ENCODE measurements around the gene THAP3.

Gene THAP3

DNA sequence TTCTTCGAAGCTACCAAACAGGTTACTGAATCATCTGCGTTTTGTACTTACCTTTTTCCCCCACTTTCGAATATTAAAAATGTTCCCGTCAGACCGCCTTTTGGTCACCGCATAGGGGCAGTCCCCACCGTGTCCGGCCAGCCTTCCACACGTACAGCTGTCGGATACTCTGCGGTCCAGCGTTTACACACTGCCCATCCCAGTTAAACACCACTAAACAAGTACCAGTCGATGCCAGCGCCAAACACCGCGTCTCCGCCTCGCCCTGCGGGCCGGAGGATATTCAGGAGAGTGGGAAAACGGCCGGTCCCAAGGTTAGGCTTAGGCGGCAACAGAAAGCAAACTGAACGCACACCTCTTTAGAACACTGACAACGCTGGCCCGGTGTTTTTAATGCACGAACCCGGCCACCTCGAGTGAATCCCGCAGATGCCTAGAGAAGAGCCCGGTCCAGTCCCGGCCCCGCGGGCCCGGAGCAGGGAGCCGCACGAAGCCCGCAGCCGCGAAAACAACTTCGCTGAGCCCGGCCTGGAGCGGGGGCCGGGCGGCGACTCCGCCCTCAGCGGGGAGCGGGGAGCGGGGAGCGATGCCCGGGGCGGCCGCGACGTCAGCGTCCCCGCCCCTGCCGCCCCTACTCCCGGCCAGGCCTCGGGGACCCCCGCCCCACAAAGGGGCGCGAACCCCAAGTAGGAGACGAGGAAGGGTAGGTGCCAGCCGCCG, 11.9 kb upstream of the THAP3 start:
- in situ Hi-C loops (cut with HindIII; ENCODE audit: low sequenced_read_pairs), result no loop called here
- peak; percentile 47 for DNase-seq (ENCODE audit: low read depth, low spot score)
- no peak for TF ChIP-seq CTCF (IDR thresholded peaks at IDR 0.05; ENCODE audit: low read depth, low read length)
- peak overlapping the region; percentile 56 for H3K4me3 ChIP-seq (ENCODE audit: low read depth, low read length)

DNA sequence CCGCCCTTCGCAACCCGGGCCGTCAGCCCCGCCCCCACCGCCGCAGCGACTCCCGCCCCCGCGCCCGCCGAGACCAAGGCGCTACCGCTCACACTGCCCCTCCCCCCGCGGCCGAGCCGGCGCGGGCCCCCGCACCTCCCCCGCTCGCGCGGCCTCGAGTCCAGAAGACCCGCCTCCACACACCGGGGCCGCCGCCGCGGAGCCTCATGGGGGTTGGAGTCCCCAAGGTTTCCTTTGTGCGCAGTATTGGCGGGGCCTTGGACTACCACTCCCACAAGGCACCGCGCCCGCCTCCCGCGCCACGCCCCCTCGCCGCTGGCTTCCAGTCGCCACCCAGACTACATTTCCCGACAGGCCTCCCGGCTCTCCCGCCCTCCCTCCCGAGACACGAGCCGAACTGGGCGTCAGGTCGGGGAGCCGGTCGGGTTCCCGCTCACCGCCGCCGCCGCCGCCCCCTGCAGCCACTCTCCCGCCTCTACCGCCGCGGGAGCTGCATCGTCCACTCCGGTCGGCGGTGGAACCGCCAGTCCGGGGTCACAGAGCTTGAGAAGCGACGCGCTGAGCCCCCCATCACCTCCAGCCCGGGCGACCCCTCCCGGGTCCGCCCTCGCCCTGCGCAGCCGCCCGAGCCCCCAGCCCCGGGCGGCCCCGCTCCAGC, 11.2 kb upstream of the THAP3 start, which contains the start of gene PHF13:
Gene PHF13 (plus strand): TSS at position 371 of the 658 bp plus-strand sequence. CDS start 336 bp downstream, outside the sequence.
- in situ Hi-C loops (cut with HindIII; ENCODE audit: low sequenced_read_pairs), result no loop called here
- no peak for TF ChIP-seq CTCF (IDR thresholded peaks at IDR 0.05; ENCODE audit: low read depth, low read length)
- peak; percentile 99 for DNase-seq (ENCODE audit: low read depth, low spot score)
- H3K4me3 ChIP-seq (ENCODE audit: low read depth, low read length), result peak within 1 kb of the TSS; percentile 66

GRCh38 chr1:6614019-6614928, 10.4 kb upstream of the THAP3 start:
- in situ Hi-C loops (cut with HindIII; ENCODE audit: low sequenced_read_pairs), result no loop called here
- peak overlapping the region; percentile 66 for H3K4me3 ChIP-seq (ENCODE audit: low read depth, low read length)
- TF ChIP-seq CTCF (IDR thresholded peaks at IDR 0.05; ENCODE audit: low read depth, low read length), result no peak
- no peak for DNase-seq (ENCODE audit: low read depth, low spot score)

DNA sequence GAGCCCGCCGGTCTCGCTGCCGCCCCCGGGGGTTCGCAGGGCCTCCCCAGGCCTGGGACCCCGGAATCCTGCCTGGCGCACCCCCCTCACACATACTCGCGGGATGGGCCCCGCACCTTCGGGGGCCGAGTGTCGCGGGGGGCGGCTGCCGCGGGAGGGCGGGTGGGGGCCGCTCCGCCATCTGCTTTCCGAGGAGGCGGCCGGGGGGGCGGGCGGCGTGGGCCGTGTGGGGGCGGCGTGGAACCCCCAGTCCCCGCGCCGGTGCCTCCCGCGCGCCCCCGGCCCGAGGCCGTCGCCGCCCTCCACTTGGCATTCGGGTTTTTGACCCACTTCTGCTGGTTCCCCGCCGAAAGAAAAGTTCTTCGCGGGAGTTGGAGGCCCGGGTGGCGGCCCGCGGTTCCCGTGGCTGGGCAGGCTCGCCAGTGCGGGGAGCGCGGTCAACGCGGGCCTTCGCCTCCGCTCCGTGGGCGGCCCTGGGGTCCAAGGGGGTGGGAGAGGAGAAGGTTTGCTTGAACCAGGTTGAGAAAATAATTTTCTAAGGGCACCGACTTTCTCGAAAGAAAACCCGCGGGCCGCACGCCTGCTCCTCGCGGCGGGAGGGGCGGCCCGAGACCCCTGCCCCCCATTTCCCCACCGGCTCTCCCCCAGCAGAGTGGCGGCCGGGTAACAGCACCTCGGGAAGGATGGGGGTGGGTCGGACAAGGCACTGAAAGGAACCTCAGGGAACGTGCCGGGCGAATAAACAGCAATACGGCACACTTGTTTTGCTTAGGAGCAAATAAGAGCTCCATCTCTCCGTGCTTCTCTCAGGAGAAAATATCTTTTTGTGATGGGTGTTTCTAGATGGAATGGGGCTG, 9.5 kb upstream of the THAP3 start:
- in situ Hi-C loops (cut with HindIII; ENCODE audit: low sequenced_read_pairs), result no loop called here
- peak overlapping the region; percentile 66 for H3K4me3 ChIP-seq (ENCODE audit: low read depth, low read length)
- DNase-seq (ENCODE audit: low read depth, low spot score), result no peak
- no peak for TF ChIP-seq CTCF (IDR thresholded peaks at IDR 0.05; ENCODE audit: low read depth, low read length)

GRCh38 chr1:6619045-6619444, 5.6 kb upstream of the THAP3 start:
- no peak for TF ChIP-seq CTCF (IDR thresholded peaks at IDR 0.05; ENCODE audit: low read depth, low read length)
- no peak overlapping the region for H3K4me3 ChIP-seq (ENCODE audit: low read depth, low read length)
- DNase-seq (ENCODE audit: low read depth, low spot score), result no peak
- in situ Hi-C loops (cut with HindIII; ENCODE audit: low sequenced_read_pairs), result no loop called here
